HG03060 (cell line): ENCODE results near the gene MST1.

ENCODE experiments used
- ATAC-seq: cut with Tn5 transposase; IDR thresholded peaks from one replicate; pipeline ENCODE4 v1.9.1; 2021; ENCODE audit warnings: low read depth, moderate number of reproducible peaks; ENCODE audit not compliant: unreplicated experiment

The MST1 gene

GRCh38 chr3:49659756-49660155 lies 29.5 kb downstream of the MST1 start:
- no peak for ATAC-seq

- no peak for ATAC-seq
These were observed 30.6 kb downstream of the MST1 start for GRCh38 chr3:49658711-49659110.

GRCh38 chr3:49657208-49657915 lies 31.9 kb downstream of the MST1 start:
- ATAC-seq = no peak

- no peak for ATAC-seq
These were observed 32.6 kb downstream of the MST1 start for GRCh38 chr3:49656541-49657112.

GRCh38 chr3:49655731-49656285 lies 33.5 kb downstream of the MST1 start:
- ATAC-seq = no peak

GRCh38 chr3:49654955-49655556 lies 34.2 kb downstream of the MST1 start:
- ATAC-seq = no peak

- ATAC-seq = no peak
These were observed 35.0 kb downstream of the MST1 start for GRCh38 chr3:49654176-49654825.

- ATAC-seq = no peak
These were observed 35.7 kb downstream of the MST1 start for GRCh38 chr3:49653621-49654020.

GRCh38 chr3:49652903-49653415 lies 36.3 kb downstream of the MST1 start:
- ATAC-seq = no peak

GRCh38 chr3:49652218-49652902 lies 36.9 kb downstream of the MST1 start:
- no peak for ATAC-seq

- no peak for ATAC-seq
These were observed 38.6 kb downstream of the MST1 start for GRCh38 chr3:49650637-49651036.

GRCh38 chr3:49650177-49650576 lies 39.1 kb downstream of the MST1 start:
- ATAC-seq = no peak

GRCh38 chr3:49649576-49649975 lies 39.7 kb downstream of the MST1 start:
- no peak for ATAC-seq

GRCh38 chr3:49648354-49649019 lies 40.8 kb downstream of the MST1 start:
- ATAC-seq = no peak

- ATAC-seq = no peak
These were observed 41.5 kb downstream of the MST1 start for GRCh38 chr3:49647741-49648140.

- ATAC-seq = no peak
These were observed 43.0 kb downstream of the MST1 start for GRCh38 chr3:49646236-49646635.

- no peak for ATAC-seq
These were observed 44.6 kb downstream of the MST1 start for GRCh38 chr3:49644684-49645083.

- ATAC-seq = no peak
These were observed 46.5 kb downstream of the MST1 start for GRCh38 chr3:49642708-49643145.

- no peak for ATAC-seq
These were observed 47.2 kb downstream of the MST1 start for GRCh38 chr3:49641921-49642707.
